Pancreas (tissue), 10 donors: ENCODE measurements around the gene SUSD4. TPM values are rescaled to one million over a fixed set of nuclear protein-coding genes. Genes with fewer than 3 reads are reported as not detected.

ENCODE experiments used
- ATAC-seq, 4 donors: fragments of 200-7000 bp; cut with Tn5 transposase; one replicate each; pipeline versions ENCODE4 v1.8.0 to v1.9.1; 2020; ENCODE audit warnings: mild to moderate bottlenecking in 4 of 4, moderate library complexity in 4 of 4
- DNase-seq, 6 donors: peaks; one replicate each; pipeline ENCODE4 v3.0.0-alpha.2; 2020
- FAIRE-seq: peaks from 2 replicates; lab custom pipeline; 2012; peaks lifted over from hg19 to GRCh38; lab: Jason Lieb, UNC
- H3K27ac ChIP-seq, 4 donors: fragments of 200-600 bp; sonication (generic); 1 replicate in 3 of 4; 2 replicates in 1 of 4; pipeline versions ENCODE4 v1.5.0 to v1.8.0; 2020
- H3K27me3 ChIP-seq, 4 donors: fragments of 200-600 bp; one replicate each; pipeline ENCODE4 v1.8.0; 2021
- H3K36me3 ChIP-seq, 3 donors: fragments of 200-600 bp; sonication (generic) in 1 of 3; one replicate each; pipeline versions ENCODE4 v1.5.0 to v1.8.0; 2020 to 2021
- H3K4me1 ChIP-seq, 3 donors: fragments of 200-600 bp; one replicate each; pipeline ENCODE4 v1.8.0; 2021
- H3K4me3 ChIP-seq, 4 donors: fragments of 200-600 bp; sonication (generic) in 2 of 4; one replicate each; pipeline versions ENCODE4 v1.5.0 to v1.8.0; 2020 to 2021
- H3K9me3 ChIP-seq, 4 donors: fragments of 200-600 bp; one replicate each; pipeline ENCODE4 v1.8.0; 2021
- CTCF ChIP-seq, 4 donors: fragments of 200-600 bp; sonication (generic) in 3 of 4; IDR thresholded peaks; one replicate each; pipeline versions ENCODE4 v1.5.0 to v1.8.0; 2021; ENCODE audit warnings: antibody characterized with exemption in 4 of 4
- WGBS, 2 donors: extraction: QIAGEN DNeasy Blood & Tissue Kit; methylation state at CpG; one replicate each; pipeline ENCODE4 v1.1.7; 2013; 5-methylcytosine and 5-hydroxymethylcytosine counted together
- intact Hi-C, 3 donors: fragments of 100-400 bp; cut with DNase I; formaldehyde crosslinking; loops; one replicate each; pipeline versions ENCODE4 v1.11.1 to v1.14.2; 2022
- polyA plus RNA-seq, 2 donors: library from polyadenylated mRNA; stranded (reverse); fragments of 200-250 nt; gene quantifications; one replicate each; pipeline ENCODE4 v1.2.3, GENCODE V29; 2013
- total RNA-seq, 6 donors: library from RNA; stranded (reverse); fragmentation: NEBNext Ultra II Directional in 4 of 6; extraction: Animal tissue kit (Norgen Biotek cat#: 25700) in 4 of 6; gene quantifications; one replicate each; pipeline versions ENCODE4 v1.2.1 to v1.2.4, GENCODE V29; 2021 to 2023
- donor health status: healthy with polysubstance abuse.
- donor health status: DM: no; HTN: no; CAD: no; lungs with moderate emphysema.
- donor health status: DM: no; HTN: no; CAD: no.
- donor health status: control.
- donor health status: control.
- donor health status: Bipolar disorder and iron deficiency.
- donor health status: DM: yes; HTN: yes; CAD: no.
- donor health status: DM: no; HTN: no; CAD: no.
- donor health status: DM: no; HTN: no; CAD: no.
- donor health status: DM: yes; HTN: yes; CAD: no.

SUSD4 gene
- total and polyA plus RNA-seq, 8 donors, result 4.1 to 34.6 (median 8.8) TPM

GRCh38 chr1:223248001-223248769 lies 115.8 kb downstream of the SUSD4 start:
- H3K4me1 ChIP-seq, result peaks cover 0 to 14% (median 12%) of the 10 kb centered on the region in 3 donors
- DNase-seq (no peak), FAIRE-seq (no peak), ATAC-seq (peak in 3 of 4 donors; percentile 47 to 78 (median 68))
- H3K36me3 ChIP-seq, result no peaks in the 10 kb centered on the region
- no peak for TF ChIP-seq CTCF (IDR thresholded peaks at IDR 0.05)
- no peaks in the 10 kb centered on the region for H3K9me3 ChIP-seq
- no peaks in the 10 kb centered on the region for H3K27me3 ChIP-seq
- H3K27ac ChIP-seq, result no peak overlapping the region
- H3K4me3 ChIP-seq, result no peak overlapping the region
- intact Hi-C loops, result no loop called here
- 66% methylated on average over 6 of the region's 6 CpGs for WGBS, 2 donors

GRCh38 chr1:223246476-223247112 lies 117.4 kb downstream of the SUSD4 start:
- Histone ChIP-seq H3K36me3 (no peaks in the 10 kb centered on the region), H3K27ac (no peak overlapping the region), H3K4me1 (peaks cover 0 to 14% (median 12%) of the 10 kb centered on the region in 3 donors), H3K4me3 (no peak overlapping the region), H3K27me3 (no peaks in the 10 kb centered on the region), H3K9me3 (no peaks in the 10 kb centered on the region)
- no peak for TF ChIP-seq CTCF (IDR thresholded peaks at IDR 0.05)
- intact Hi-C loops, result no loop called here
- 72 to 81% methylated on average over 5 of the region's 5 CpGs for WGBS, 2 donors
- DNase-seq (no peak), FAIRE-seq (no peak), ATAC-seq (no peak)

- 93 to 97% methylated on average over 7 of the region's 7 CpGs for WGBS, 2 donors
- no peak for FAIRE-seq
- intact Hi-C loops, result no loop called here
These were observed 118.0 kb downstream of the SUSD4 start for GRCh38 chr1:223245983-223246382.

GRCh38 chr1:223245411-223245810 lies 118.6 kb downstream of the SUSD4 start:
- 87 to 96% methylated on average over 5 of the region's 5 CpGs for WGBS, 2 donors
- Histone ChIP-seq H3K9me3 (no peaks in the 10 kb centered on the region), H3K4me3 (no peak overlapping the region), H3K4me1 (peaks cover 0 to 12% (median 11%) of the 10 kb centered on the region in 3 donors), H3K36me3 (no peaks in the 10 kb centered on the region), H3K27me3 (no peaks in the 10 kb centered on the region), H3K27ac (no peak overlapping the region)
- no peak for TF ChIP-seq CTCF (IDR thresholded peaks at IDR 0.05)
- FAIRE-seq, result no peak
- intact Hi-C loops, result no loop called here
- DNase-seq, result no peak
- no peak for ATAC-seq

More at GRCh38 chr1:223245983-223246382, 118.0 kb downstream of the SUSD4 start:
- no peaks in the 10 kb centered on the region for H3K9me3 ChIP-seq
- DNase-seq (no peak), ATAC-seq (no peak)
- H3K4me1 ChIP-seq, result peaks cover 0 to 14% (median 12%) of the 10 kb centered on the region in 3 donors
- H3K4me3 ChIP-seq, result no peak overlapping the region
- no peaks in the 10 kb centered on the region for H3K27me3 ChIP-seq
- no peak for TF ChIP-seq CTCF (IDR thresholded peaks at IDR 0.05)
- no peak overlapping the region for H3K27ac ChIP-seq
- H3K36me3 ChIP-seq, result no peaks in the 10 kb centered on the region
